GM13976 (cell line): ENCODE results near the gene SEM1.
"Not testable (repeated sequence)": the region's sequence is repeated elsewhere in the genome, so short reads cannot be mapped to it uniquely, and the experiment has no call there.

Experiments
- DNase-seq: peaks from one replicate; pipeline ENCODE4 v3.0.0; 2012; ENCODE audit warnings: low spot score
- in situ Hi-C: fragments of 300-500 bp; cut with MboI; formaldehyde crosslinking; loops from one replicate; pipeline ENCODE4 v1.12.0; 2022; ENCODE audit warnings: low sequenced_read_pairs, mixed read lengths, inconsistent platforms; ENCODE audit not compliant: unreplicated experiment
- TF ChIP-seq, protein P1 (sequence below): IDR thresholded peaks from 2 replicates; pipeline ENCODE4 v1.5.1; 2012; ENCODE audit warnings: borderline replicate concordance, mild to moderate bottlenecking; ENCODE audit not compliant: insufficient read depth; ENCODE audit errors: extremely low read depth, missing control alignments, control extremely low read depth

SEM1 gene

DNA sequence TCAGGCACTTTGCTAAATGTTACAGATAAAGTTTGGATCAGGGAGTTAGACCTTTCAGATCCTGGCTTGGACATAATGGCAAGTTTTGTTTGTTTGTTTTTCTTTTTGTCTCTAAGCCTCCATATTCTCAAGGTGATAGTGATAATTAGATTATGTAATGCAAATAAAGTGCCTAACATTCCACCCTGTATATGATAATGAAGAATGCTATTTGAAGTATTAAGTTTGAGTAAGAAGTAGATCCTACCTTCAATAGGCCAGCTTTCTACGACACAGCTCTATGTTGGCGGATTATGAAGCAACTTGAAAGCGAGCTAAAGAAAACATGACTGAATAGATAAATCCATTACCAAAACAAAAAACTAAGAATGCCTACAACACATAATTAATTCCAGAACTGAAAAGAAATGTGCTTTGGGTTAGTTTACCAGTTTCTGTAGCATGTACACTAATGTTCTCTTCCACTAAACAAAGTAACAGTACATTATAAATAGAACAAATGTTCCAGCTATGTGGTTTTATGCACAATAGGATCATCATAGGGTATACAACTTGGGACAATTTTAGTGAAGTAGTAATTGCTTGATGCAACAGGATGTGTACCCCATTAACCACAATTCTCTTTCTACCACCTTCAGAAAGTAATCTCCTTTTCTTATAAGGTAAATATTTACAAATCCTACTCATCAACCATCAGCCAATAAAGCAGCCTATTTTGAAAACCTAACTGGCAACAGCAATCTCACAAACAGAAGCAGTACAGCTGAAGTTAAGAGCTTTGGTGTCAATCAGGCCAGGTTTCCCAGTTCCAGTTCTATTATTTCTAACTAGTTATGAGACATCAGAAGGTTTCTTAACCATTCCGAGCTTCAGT, 1.5 kb downstream of the SEM1 start:
- no peak for DNase-seq
- TF ChIP-seq, protein P1, sequence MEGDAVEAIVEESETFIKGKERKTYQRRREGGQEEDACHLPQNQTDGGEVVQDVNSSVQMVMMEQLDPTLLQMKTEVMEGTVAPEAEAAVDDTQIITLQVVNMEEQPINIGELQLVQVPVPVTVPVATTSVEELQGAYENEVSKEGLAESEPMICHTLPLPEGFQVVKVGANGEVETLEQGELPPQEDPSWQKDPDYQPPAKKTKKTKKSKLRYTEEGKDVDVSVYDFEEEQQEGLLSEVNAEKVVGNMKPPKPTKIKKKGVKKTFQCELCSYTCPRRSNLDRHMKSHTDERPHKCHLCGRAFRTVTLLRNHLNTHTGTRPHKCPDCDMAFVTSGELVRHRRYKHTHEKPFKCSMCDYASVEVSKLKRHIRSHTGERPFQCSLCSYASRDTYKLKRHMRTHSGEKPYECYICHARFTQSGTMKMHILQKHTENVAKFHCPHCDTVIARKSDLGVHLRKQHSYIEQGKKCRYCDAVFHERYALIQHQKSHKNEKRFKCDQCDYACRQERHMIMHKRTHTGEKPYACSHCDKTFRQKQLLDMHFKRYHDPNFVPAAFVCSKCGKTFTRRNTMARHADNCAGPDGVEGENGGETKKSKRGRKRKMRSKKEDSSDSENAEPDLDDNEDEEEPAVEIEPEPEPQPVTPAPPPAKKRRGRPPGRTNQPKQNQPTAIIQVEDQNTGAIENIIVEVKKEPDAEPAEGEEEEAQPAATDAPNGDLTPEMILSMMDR, result no peak
- in situ Hi-C loops, result no loop called here

DNA sequence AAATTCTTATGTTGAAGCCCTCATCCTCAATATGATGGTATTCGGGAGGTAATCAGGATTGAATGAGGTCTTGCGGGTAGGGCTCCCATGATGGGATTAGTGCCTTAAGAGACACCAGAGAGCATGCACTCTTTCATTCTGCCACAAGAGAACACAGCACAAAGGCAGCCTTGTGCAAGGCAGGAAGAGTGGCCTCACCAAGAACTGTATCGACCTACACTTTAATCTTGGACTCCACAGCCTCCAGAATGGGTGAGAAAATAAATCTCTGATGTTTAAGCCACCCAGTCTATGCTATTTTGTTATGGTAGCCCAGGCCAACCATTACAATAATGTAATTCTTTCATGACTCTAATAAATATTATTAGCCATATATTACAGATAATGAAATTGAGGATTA, 8.4 kb downstream of the SEM1 start:
- no peak for DNase-seq
- TF ChIP-seq, protein P1, result no peak
- in situ Hi-C loops, result no loop called here

DNA sequence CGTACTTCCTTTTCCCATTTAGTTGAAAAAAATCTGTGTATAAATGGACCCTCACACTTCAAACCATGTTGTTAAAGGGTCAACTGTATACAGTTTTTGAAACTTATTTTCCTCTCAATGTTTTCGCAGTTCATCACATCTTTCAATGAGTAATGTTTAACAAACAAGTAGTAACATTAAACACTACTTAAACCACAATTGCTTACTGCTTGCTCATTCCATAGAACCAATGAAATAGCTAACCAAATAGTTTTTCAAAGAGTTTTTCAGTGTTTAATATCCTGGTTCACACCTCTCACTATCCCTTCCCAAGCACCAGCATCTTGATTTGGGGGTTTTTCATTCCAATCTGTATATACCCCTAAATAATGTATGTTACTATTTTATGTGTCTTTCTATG, 9.1 kb downstream of the SEM1 start:
- no peak for DNase-seq
- in situ Hi-C loops, result no loop called here
- TF ChIP-seq, protein P1, result no peak

DNA sequence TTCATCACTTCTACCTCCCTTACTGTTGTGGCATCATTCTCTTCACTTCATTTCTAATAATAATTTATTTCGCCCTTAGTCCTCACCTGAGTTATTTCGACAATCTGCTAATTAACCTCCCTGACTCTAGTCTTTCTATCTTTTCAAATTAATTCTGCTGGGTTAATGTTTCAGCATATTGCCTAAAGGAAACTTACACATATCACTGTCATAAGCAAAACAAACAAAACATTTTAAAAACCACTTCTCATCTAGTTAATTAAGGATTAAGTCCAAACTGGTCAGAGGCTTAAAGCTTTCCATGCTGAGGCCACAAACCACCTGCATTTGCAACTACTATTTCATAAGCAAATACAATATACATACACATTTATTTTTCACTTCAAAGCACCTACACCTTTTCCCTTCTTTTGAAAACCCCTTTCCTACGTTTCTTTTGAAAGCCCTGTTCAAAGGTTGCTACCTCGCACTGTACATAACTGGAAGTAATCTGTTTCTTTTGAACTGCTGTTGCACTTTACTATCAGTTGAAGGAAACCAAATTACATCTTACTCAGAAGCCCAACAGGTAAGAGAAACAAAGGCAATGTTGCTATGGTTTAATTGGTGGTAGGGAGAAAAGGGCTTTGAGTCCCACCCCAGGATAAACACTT, 10.3 kb downstream of the SEM1 start:
- TF ChIP-seq, protein P1, result no peak
- in situ Hi-C loops, result no loop called here
- DNase-seq, result no peak

DNA sequence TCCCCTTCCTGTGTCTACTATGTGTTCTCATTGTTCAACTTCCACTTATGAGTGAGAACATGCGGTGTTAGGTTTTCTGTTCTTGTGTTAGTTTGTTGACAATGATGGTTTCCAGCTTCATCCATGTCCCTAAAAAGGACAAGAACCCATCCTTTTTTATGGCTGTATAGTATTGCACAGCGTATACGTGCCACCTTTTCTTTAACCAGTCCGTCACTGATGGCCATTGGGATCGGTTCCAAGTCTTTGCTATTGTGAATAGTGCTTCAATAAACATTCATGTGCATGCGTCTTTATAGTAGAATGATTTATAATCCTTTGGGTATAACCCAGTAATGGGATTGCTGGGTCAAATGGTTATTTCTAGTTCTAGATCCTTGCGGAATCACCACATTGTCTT, 11.2 kb downstream of the SEM1 start:
- in situ Hi-C loops, DNase-seq: not testable (repeated sequence)

DNA sequence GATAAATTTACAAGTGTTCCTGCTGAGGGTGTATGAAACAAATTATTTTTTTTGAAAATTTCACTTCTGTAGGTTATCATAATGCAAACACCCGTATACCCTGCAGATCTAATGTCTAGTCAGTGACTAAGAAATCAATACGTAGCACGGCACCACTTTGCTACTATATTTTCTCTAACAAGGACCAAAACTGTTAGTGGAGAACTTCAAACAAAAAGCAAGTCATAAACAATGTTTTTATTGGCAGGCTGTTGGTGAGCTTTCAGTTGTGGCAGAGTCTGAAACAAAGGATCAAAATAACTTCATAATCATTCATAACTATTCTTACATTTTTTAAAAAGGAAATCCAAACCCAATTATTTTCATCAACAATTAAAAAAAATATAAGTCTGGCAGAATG, 11.8 kb downstream of the SEM1 start:
- TF ChIP-seq, protein P1, result no peak
- no peak for DNase-seq
- in situ Hi-C loops, result no loop called here

DNA sequence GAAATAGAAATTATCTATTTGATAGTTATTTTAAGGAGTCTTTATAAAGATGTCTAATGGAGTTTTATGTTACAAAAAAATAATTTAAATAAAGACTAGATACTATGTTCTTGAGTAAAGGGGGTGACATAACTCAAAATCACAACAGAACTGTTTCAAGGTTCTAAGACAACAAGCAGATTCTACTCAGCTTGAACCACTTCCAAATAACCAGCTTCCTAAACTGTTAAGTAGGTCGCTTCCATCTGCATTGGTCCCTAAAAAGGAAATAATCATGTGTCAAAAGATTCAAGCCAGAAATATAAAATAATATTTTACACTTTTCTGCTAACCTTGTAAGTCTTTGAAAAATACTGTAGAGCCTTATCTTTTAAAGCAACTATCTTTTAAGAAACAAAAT, 14.1 kb downstream of the SEM1 start:
- TF ChIP-seq, protein P1, result no peak
- in situ Hi-C loops, result no loop called here

More for the DNA sequence above, 14.1 kb downstream of the SEM1 start:
- no peak for DNase-seq
